ENCODE results near the gene OR52N4.

The OR52N4 gene

DNA sequence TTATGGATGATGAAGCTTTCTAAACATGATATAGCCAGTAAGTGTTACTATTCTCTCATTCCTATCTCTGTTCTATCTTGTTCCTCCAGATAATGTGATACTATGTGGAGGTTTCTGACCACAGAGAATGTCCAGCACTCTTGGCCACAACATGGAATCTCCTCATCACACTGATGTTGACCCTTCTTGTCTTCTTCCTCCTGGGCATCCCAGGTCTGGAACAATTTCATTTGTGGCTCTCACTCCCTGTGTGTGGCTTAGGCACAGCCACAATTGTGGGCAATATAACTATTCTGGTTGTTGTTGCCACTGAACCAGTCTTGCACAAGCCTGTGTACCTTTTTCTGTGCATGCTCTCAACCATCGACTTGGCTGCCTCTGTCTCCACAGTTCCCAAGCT is 27.7 kb upstream of the OR52N4 start:
- H3K36me3 ChIP-seq (ENCODE audit: control insufficient read depth, low read length): no peaks in the 10 kb centered on the region
- H3K27me3 ChIP-seq (ENCODE audit: control insufficient read depth, low read length): peaks cover 3% of the 10 kb centered on the region; the same call in 1 of the 2 replicates
- no peak overlapping the region for H3K4me3 ChIP-seq (ENCODE audit: low read length)
- H3K9me2 ChIP-seq (replicated peaks; ENCODE audit: control insufficient read depth, low read length): no peaks in the 10 kb centered on the region
- H3K79me2 ChIP-seq (ENCODE audit: control insufficient read depth, low read length): no peaks in the 10 kb centered on the region
- no peaks in the 10 kb centered on the region for H4K20me1 ChIP-seq (ENCODE audit: control insufficient read depth, insufficient read depth, low read depth, low read length)
- H3K4me1 ChIP-seq (ENCODE audit: control insufficient read depth, low read length): no peaks in the 10 kb centered on the region
- H3K27ac ChIP-seq (ENCODE audit: low read depth, low read length): no peak overlapping the region
- TF ChIP-seq CTCF (IDR thresholded peaks at IDR 0.05; ENCODE audit: low read depth, low read length, poor library complexity, severe bottlenecking) (no peak), EZH2phosphoT487 (IDR thresholded peaks at IDR 0.05; ENCODE audit: borderline replicate concordance, low read length) (no peak)
- no peaks in the 10 kb centered on the region for H3K9me3 ChIP-seq (ENCODE audit: control insufficient read depth, insufficient read depth, low read length)
- no peak overlapping the region for H3K4me2 ChIP-seq (ENCODE audit: low read length)
- no peaks in the 10 kb centered on the region for H3F3A ChIP-seq (ENCODE audit: control insufficient read depth, insufficient read depth)

DNA sequence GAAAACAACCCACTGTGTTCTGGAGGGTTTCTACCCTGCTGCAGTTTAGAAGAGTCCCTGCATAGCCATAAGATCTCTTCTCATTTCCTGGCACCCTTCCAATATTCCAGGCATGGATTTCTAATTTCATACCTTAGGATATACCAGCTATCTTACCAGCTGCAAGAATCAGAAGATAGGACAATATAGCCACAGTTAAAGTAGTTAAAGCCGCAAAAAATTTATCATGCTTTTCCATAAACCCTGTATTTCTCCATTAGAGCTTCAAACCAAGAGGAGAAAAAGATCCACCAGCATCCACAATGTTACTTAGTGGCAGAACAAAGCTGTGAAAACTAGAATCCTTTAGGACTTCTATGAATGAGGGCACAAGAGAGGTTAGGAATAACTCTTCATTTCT is 26.4 kb upstream of the OR52N4 start:
- Histone ChIP-seq H3K36me3 (ENCODE audit: control insufficient read depth, low read length) (no peaks in the 10 kb centered on the region), H3K4me3 (ENCODE audit: low read length) (no peak overlapping the region), H3K79me2 (ENCODE audit: control insufficient read depth, low read length) (no peaks in the 10 kb centered on the region), H3K4me1 (ENCODE audit: control insufficient read depth, low read length) (no peaks in the 10 kb centered on the region), H3K9me3 (ENCODE audit: control insufficient read depth, insufficient read depth, low read length) (no peaks in the 10 kb centered on the region), H3K4me2 (ENCODE audit: low read length) (no peak overlapping the region), H4K20me1 (ENCODE audit: control insufficient read depth, insufficient read depth, low read depth, low read length) (no peaks in the 10 kb centered on the region), H3K27ac (ENCODE audit: low read depth, low read length) (no peak overlapping the region), H3K27me3 (ENCODE audit: control insufficient read depth, low read length) (peaks cover 3% of the 10 kb centered on the region; the same call in 1 of the 2 replicates), H3K9me2 (replicated peaks; ENCODE audit: control insufficient read depth, low read length) (no peaks in the 10 kb centered on the region), H3F3A (ENCODE audit: control insufficient read depth, insufficient read depth) (no peaks in the 10 kb centered on the region)
- TF ChIP-seq EZH2phosphoT487 (IDR thresholded peaks at IDR 0.05; ENCODE audit: borderline replicate concordance, low read length): no peak
- TF ChIP-seq CTCF (IDR thresholded peaks at IDR 0.05; ENCODE audit: low read depth, low read length, poor library complexity, severe bottlenecking): no peak

DNA sequence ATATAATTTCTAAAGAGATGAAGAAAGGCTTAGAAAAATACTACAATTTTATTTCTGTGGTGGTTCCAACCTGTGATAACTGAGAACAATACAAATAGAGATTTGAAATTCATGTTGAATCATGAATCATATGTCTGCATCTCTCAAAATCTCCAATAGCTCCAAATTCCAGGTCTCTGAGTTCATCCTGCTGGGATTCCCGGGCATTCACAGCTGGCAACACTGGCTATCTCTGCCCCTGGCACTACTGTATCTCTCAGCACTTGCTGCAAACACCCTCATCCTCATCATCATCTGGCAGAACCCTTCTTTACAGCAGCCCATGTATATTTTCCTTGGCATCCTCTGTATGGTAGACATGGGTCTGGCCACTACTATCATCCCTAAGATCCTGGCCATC is 17.6 kb upstream of the OR52N4 start, which contains the start of gene OR56B1:
OR56B1 (plus strand) TSS at position 53 of the 400 bp plus-strand sequence; CDS start at position 122, 69 bp downstream.
- Histone ChIP-seq H3F3A (ENCODE audit: control insufficient read depth, insufficient read depth) (no peaks in the 10 kb centered on the region), H3K9me2 (replicated peaks; ENCODE audit: control insufficient read depth, low read length) (no peaks in the 10 kb centered on the region), H3K79me2 (ENCODE audit: control insufficient read depth, low read length) (no peaks in the 10 kb centered on the region), H3K4me3 (ENCODE audit: low read length) (no peak within 1 kb of the TSS), H3K27ac (ENCODE audit: low read depth, low read length) (no peak within 1 kb of the TSS), H3K36me3 (ENCODE audit: control insufficient read depth, low read length) (no peaks in the 10 kb centered on the region), H3K4me2 (ENCODE audit: low read length) (no peak within 1 kb of the TSS), H4K20me1 (ENCODE audit: control insufficient read depth, insufficient read depth, low read depth, low read length) (no peaks in the 10 kb centered on the region), H3K9me3 (ENCODE audit: control insufficient read depth, insufficient read depth, low read length) (no peaks in the 10 kb centered on the region), H3K4me1 (ENCODE audit: control insufficient read depth, low read length) (no peaks in the 10 kb centered on the region), H3K27me3 (ENCODE audit: control insufficient read depth, low read length) (no peaks in the 10 kb centered on the region)
- no peak for TF ChIP-seq EZH2phosphoT487 (IDR thresholded peaks at IDR 0.05; ENCODE audit: borderline replicate concordance, low read length)
- TF ChIP-seq CTCF (IDR thresholded peaks at IDR 0.05; ENCODE audit: low read depth, low read length, poor library complexity, severe bottlenecking): no peak
